HL-60 (cell line): ENCODE results near the gene TMEM184B.

Experiments
- POLR2AphosphoS5 ChIP-seq: IDR thresholded peaks from 2 replicates; pipeline ENCODE4 v1.6.1; 2012; ENCODE audit warnings: low read depth
- SPI1 ChIP-seq: IDR thresholded peaks from 2 replicates; pipeline ENCODE4 v1.6.1; 2012; ENCODE audit warnings: low read depth, mild to moderate bottlenecking, borderline replicate concordance
- TF ChIP-seq, protein P1 (sequence below): IDR thresholded peaks from one replicate; pipeline ENCODE4 v1.5.1; 2011; ENCODE audit warnings: low read length, control low read depth, inconsistent platforms; ENCODE audit not compliant: insufficient read depth
- TF ChIP-seq, protein P2 (sequence below): IDR thresholded peaks from 2 replicates; pipeline ENCODE4 v1.6.1; 2012; ENCODE audit warnings: low read depth; ENCODE audit not compliant: insufficient replicate concordance

DNA sequence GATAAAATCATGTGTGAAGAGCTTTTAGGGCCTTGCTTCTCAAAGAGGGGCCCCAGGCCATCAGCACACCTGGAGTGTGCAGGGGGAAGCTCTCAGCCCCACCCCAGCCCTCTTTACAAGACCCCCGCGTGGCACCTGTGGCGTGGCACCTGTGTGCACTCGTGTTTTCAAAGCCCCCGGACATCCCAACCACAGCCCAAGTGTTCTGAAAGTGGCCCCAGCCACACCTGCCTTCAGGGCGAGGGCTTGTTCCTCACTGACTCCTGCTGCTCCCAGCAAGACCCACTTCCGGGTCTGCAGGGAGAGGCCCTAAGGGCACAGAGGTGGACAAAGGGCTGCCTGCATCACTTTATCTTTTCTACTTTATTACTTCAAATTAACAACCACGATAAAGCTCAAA lies 17.5 kb upstream of the TMEM184B start:
- TF ChIP-seq, protein P1, sequence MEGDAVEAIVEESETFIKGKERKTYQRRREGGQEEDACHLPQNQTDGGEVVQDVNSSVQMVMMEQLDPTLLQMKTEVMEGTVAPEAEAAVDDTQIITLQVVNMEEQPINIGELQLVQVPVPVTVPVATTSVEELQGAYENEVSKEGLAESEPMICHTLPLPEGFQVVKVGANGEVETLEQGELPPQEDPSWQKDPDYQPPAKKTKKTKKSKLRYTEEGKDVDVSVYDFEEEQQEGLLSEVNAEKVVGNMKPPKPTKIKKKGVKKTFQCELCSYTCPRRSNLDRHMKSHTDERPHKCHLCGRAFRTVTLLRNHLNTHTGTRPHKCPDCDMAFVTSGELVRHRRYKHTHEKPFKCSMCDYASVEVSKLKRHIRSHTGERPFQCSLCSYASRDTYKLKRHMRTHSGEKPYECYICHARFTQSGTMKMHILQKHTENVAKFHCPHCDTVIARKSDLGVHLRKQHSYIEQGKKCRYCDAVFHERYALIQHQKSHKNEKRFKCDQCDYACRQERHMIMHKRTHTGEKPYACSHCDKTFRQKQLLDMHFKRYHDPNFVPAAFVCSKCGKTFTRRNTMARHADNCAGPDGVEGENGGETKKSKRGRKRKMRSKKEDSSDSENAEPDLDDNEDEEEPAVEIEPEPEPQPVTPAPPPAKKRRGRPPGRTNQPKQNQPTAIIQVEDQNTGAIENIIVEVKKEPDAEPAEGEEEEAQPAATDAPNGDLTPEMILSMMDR: no peak
- TF ChIP-seq POLR2AphosphoS5 (no peak), SPI1 (no peak)
- TF ChIP-seq, protein P2, sequence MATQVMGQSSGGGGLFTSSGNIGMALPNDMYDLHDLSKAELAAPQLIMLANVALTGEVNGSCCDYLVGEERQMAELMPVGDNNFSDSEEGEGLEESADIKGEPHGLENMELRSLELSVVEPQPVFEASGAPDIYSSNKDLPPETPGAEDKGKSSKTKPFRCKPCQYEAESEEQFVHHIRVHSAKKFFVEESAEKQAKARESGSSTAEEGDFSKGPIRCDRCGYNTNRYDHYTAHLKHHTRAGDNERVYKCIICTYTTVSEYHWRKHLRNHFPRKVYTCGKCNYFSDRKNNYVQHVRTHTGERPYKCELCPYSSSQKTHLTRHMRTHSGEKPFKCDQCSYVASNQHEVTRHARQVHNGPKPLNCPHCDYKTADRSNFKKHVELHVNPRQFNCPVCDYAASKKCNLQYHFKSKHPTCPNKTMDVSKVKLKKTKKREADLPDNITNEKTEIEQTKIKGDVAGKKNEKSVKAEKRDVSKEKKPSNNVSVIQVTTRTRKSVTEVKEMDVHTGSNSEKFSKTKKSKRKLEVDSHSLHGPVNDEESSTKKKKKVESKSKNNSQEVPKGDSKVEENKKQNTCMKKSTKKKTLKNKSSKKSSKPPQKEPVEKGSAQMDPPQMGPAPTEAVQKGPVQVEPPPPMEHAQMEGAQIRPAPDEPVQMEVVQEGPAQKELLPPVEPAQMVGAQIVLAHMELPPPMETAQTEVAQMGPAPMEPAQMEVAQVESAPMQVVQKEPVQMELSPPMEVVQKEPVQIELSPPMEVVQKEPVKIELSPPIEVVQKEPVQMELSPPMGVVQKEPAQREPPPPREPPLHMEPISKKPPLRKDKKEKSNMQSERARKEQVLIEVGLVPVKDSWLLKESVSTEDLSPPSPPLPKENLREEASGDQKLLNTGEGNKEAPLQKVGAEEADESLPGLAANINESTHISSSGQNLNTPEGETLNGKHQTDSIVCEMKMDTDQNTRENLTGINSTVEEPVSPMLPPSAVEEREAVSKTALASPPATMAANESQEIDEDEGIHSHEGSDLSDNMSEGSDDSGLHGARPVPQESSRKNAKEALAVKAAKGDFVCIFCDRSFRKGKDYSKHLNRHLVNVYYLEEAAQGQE: no peak
